Measurements from ENCODE around the gene BID. TPM values are rescaled to one million over a fixed set of nuclear protein-coding genes. Genes with fewer than 3 reads are reported as not detected.

The BID gene
- total RNA-seq, 2 experiments from 2014 or later, result 8.9 to 10.3 TPM

DNA sequence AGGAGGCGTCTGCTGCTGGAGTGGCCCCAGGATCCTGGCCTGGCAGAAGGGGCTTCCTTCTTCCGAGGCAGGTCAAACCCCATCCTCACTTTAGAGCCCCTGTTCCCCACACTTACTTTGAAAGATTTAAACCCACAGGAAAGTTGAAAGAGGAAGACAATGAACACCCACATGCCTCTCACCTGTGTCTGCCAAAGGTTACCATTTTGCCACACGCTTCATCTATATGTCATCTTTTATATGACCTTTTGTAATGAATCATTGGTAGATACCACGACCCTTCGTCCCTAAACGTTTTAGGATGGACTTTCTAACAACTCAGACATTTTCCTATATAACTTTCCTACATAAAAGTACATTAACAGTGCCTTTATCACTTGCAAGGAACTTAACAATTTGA lies 39.8 kb upstream of the BID start:
- H3K36me3 Mint-ChIP-seq (ENCODE audit: low read depth), result no peaks in the 10 kb centered on the region
- no peak overlapping the region for H3K4me3 Mint-ChIP-seq

DNA sequence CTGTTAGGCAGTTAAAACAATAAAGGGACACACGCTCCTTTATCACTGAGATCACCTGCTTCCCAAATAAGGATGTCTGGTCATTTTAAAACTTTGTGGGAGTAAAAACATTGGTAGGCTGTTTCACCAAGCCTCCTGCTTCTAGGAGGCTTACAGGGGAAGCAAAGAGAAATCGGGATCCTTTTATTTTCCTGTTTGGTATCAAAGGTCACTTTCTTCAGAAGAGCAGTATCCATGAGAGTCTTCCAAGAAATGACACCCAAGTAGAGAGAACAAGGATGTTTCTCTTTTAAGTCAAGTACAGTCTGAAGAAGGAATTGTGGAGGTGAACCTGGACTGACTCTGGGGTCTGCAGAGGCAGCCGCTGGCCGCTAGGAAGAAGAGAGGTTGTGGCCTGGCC lies 36.9 kb upstream of the BID start:
- H3K4me3 ChIP-seq (ENCODE audit: low read length), result no peak overlapping the region
- peaks cover 6% of the 10 kb centered on the region for H3K36me3 Mint-ChIP-seq (ENCODE audit: low read depth)
- no peaks in the 10 kb centered on the region for H3K9me3 Mint-ChIP-seq
- intact Hi-C loops (cut with DNase I, micrococcal nuclease), result no loop called here
- H3K27ac Mint-ChIP-seq, result no peak overlapping the region
- peaks cover 29% of the 10 kb centered on the region for H3K36me3 ChIP-seq (ENCODE audit: insufficient read depth, low read length)
- no peak overlapping the region for H3K4me3 Mint-ChIP-seq
- H3K4me1 Mint-ChIP-seq (ENCODE audit: low read depth), result no peaks in the 10 kb centered on the region
- H3K27ac ChIP-seq (ENCODE audit: low read depth in 1 of 2, low read length in 2 of 2), result no peak overlapping the region
- ChIA-PET POLR2A (no interaction called here), CTCF (no interaction called here)
- no peaks in the 10 kb centered on the region for H3K27me3 ChIP-seq (ENCODE audit: control insufficient read depth in 1 of 2, insufficient read depth in 2 of 2, low read length in 2 of 2)
- no peaks in the 10 kb centered on the region for H3K27me3 Mint-ChIP-seq
- no peaks in the 10 kb centered on the region for H3K9me3 ChIP-seq (ENCODE audit: control insufficient read depth in 1 of 2, insufficient read depth in 1 of 2, low read length in 2 of 2)
- no peaks in the 10 kb centered on the region for H3K4me1 ChIP-seq (ENCODE audit: insufficient read depth, low read length)
- TF ChIP-seq, protein P1, sequence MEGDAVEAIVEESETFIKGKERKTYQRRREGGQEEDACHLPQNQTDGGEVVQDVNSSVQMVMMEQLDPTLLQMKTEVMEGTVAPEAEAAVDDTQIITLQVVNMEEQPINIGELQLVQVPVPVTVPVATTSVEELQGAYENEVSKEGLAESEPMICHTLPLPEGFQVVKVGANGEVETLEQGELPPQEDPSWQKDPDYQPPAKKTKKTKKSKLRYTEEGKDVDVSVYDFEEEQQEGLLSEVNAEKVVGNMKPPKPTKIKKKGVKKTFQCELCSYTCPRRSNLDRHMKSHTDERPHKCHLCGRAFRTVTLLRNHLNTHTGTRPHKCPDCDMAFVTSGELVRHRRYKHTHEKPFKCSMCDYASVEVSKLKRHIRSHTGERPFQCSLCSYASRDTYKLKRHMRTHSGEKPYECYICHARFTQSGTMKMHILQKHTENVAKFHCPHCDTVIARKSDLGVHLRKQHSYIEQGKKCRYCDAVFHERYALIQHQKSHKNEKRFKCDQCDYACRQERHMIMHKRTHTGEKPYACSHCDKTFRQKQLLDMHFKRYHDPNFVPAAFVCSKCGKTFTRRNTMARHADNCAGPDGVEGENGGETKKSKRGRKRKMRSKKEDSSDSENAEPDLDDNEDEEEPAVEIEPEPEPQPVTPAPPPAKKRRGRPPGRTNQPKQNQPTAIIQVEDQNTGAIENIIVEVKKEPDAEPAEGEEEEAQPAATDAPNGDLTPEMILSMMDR (IDR thresholded peaks at IDR 0.05), result no peak
- ATAC-seq (ENCODE audit: poor library complexity) (no peak), DNase-seq (no peak)

More for the DNA sequence above, 39.8 kb upstream of the BID start:
- POLR2A ChIA-PET, result no interaction called here
- Mint-ChIP-seq H3K27ac (no peak overlapping the region), H3K27me3 (no peaks in the 10 kb centered on the region), H3K4me1 (ENCODE audit: low read depth) (no peaks in the 10 kb centered on the region), H3K9me3 (no peaks in the 10 kb centered on the region)
- Histone ChIP-seq H3K4me1 (ENCODE audit: insufficient read depth, low read length) (no peaks in the 10 kb centered on the region), H3K27ac (ENCODE audit: low read depth in 1 of 2, low read length in 2 of 2) (no peak overlapping the region), H3K36me3 (ENCODE audit: insufficient read depth, low read length) (peaks cover 12% of the 10 kb centered on the region), H3K27me3 (ENCODE audit: control insufficient read depth in 1 of 2, insufficient read depth in 2 of 2, low read length in 2 of 2) (no peaks in the 10 kb centered on the region), H3K9me3 (ENCODE audit: control insufficient read depth in 1 of 2, insufficient read depth in 1 of 2, low read length in 2 of 2) (no peaks in the 10 kb centered on the region), H3K4me3 (ENCODE audit: low read length) (no peak overlapping the region)
- CTCF ChIA-PET, result no interaction called here
- intact Hi-C loops (cut with DNase I, micrococcal nuclease), result no loop called here
- ATAC-seq (ENCODE audit: poor library complexity), result no peak
- TF ChIP-seq, protein P1 (IDR thresholded peaks at IDR 0.05), result no peak
- DNase-seq, result no peak

DNA sequence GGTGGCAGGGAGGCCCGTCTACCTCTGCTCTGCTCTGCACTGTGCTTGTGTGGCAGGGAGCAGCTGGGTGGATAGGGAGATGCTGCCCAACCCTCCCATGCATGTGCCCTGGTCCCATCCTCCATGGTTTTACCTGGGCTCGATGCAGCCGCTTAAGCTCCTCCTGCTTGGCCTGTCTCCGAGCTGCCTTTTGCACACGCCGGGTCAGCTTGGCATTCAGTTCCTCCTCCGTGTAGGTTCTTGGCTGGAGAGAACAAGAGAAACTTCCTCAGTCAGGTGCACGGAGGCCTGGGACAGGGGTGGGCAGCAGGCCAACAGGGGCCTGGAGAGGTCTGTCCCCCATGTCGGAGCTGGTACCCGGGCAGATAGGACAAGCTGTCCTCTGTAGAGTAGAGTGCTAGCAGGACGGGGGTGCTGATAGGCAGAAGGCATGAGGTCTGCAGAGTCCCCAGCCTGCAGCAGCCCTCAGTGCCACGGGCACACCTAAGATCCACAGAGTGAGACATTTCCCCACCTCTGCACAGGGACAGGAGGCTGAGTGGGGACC lies 36.4 kb upstream of the BID start:
- Mint-ChIP-seq H3K36me3 (ENCODE audit: low read depth) (peaks cover 6% of the 10 kb centered on the region), H3K4me1 (ENCODE audit: low read depth) (no peaks in the 10 kb centered on the region), H3K4me3 (no peak overlapping the region), H3K27ac (no peak overlapping the region), H3K9me3 (no peaks in the 10 kb centered on the region), H3K27me3 (no peaks in the 10 kb centered on the region)
- intact Hi-C loops (cut with DNase I, micrococcal nuclease), result no loop called here
- TF ChIP-seq, protein P1 (IDR thresholded peaks at IDR 0.05), result no peak
- DNase-seq (no peak), ATAC-seq (ENCODE audit: poor library complexity) (no peak)
- Histone ChIP-seq H3K27ac (ENCODE audit: low read depth in 1 of 2, low read length in 2 of 2) (no peak overlapping the region), H3K36me3 (ENCODE audit: insufficient read depth, low read length) (peaks cover 28% of the 10 kb centered on the region), H3K9me3 (ENCODE audit: control insufficient read depth in 1 of 2, insufficient read depth in 1 of 2, low read length in 2 of 2) (no peaks in the 10 kb centered on the region), H3K27me3 (ENCODE audit: control insufficient read depth in 1 of 2, insufficient read depth in 2 of 2, low read length in 2 of 2) (no peaks in the 10 kb centered on the region), H3K4me3 (ENCODE audit: low read length) (no peak overlapping the region), H3K4me1 (ENCODE audit: insufficient read depth, low read length) (no peaks in the 10 kb centered on the region)
- POLR2A ChIA-PET, result no interaction called here
- CTCF ChIA-PET, result no interaction called here
